Spinal cord (tissue), 10 donors: ENCODE measurements around the gene BRD1. TPM values are rescaled to one million over a fixed set of nuclear protein-coding genes. Genes with fewer than 3 reads are reported as not detected.

ENCODE experiments used
- DNase-seq, 6 donors: peaks; one replicate each; pipeline versions ENCODE4 v3.0.0 to v3.0.0-alpha.2; 2013 to 2015; ENCODE audit warnings: low spot score in 6 of 6, low read depth in 4 of 6
- H3K27ac ChIP-seq: one replicate; pipeline ENCODE4 v1.5.1; 2013; ENCODE audit warnings: low read depth, low read length, control low read depth
- H3K27me3 ChIP-seq: one replicate; pipeline ENCODE4 v1.6.1; 2013; ENCODE audit warnings: low read length; ENCODE audit not compliant: control insufficient read depth, insufficient read depth
- H3K36me3 ChIP-seq: one replicate; pipeline ENCODE4 v1.6.1; 2013; ENCODE audit warnings: low read length; ENCODE audit not compliant: control insufficient read depth, insufficient read depth
- H3K4me1 ChIP-seq: one replicate; pipeline ENCODE4 v1.6.1; 2013; ENCODE audit warnings: low read length; ENCODE audit not compliant: control insufficient read depth, insufficient read depth
- H3K4me3 ChIP-seq: one replicate; pipeline ENCODE4 v1.5.1; 2013; ENCODE audit warnings: low read depth, low read length, control low read depth
- H3K9me3 ChIP-seq: one replicate; pipeline ENCODE4 v1.6.1; 2013; ENCODE audit warnings: low read length; ENCODE audit not compliant: control insufficient read depth, insufficient read depth
- WGBS: methylation state at CpG from one replicate; pipeline ENCODE4 v1.1.5; 2013; ENCODE audit warnings: missing lambda C conversion rate; ENCODE audit not compliant: insufficient coverage; 5-methylcytosine and 5-hydroxymethylcytosine counted together
- polyA plus RNA-seq, 2 donors: library from polyadenylated mRNA; unstranded; fragments of 120-200 nt; gene quantifications; one replicate each; pipeline ENCODE4 v1.2.1, GENCODE V29; 2013; ENCODE audit not compliant: insufficient read length in 2 of 2
- total RNA-seq, 2 donors: library from RNA; depleted of rRNA in 1 of 2; stranded (reverse); fragments of 120-200 nt in 1 of 2; fragments of >200 nt in 1 of 2; gene quantifications; one replicate each; pipeline versions ENCODE4 v1.2.3 to v1.2.4, GENCODE V29; 2013 to 2014
- donor health status: healthy.

BRD1 gene
- total and polyA plus RNA-seq, 4 donors = 25.7 to 43.2 (median 32.0) TPM

DNA sequence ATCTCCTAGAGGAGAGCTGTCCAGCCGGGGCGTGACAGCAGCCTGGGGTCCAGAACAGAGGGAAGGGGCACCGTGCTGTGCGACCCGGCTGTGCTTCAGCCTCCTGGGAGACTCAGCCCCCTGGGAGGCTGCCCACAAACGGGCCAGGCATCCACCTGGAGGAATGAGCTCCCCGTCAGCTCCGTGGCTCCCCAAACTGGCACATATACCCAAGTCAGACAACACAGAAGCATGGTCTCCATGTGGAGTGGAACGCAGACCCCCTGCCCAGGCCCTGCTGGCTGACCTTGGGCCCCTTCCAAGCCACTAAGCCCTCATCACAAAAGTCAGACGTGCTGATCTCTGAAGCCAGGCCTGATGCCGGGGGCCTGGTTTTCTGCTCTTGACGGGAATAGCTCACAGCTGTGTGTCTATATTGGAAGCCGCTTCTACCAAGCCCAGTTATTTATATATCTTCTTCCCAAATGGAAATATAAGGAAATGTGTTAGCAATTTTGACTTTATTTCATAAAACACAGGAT lies 91.7 kb downstream of the BRD1 start:
- 81% methylated on average over 7 of the region's 13 CpGs for WGBS
- Histone ChIP-seq H3K4me1 (no peaks in the 10 kb centered on the region), H3K4me3 (no peak overlapping the region), H3K27me3 (peaks cover 8% of the 10 kb centered on the region), H3K27ac (no peak overlapping the region), H3K9me3 (no peaks in the 10 kb centered on the region), H3K36me3 (no peaks in the 10 kb centered on the region)
- peak in 1 of 6 donors; percentile 63 for DNase-seq

DNA sequence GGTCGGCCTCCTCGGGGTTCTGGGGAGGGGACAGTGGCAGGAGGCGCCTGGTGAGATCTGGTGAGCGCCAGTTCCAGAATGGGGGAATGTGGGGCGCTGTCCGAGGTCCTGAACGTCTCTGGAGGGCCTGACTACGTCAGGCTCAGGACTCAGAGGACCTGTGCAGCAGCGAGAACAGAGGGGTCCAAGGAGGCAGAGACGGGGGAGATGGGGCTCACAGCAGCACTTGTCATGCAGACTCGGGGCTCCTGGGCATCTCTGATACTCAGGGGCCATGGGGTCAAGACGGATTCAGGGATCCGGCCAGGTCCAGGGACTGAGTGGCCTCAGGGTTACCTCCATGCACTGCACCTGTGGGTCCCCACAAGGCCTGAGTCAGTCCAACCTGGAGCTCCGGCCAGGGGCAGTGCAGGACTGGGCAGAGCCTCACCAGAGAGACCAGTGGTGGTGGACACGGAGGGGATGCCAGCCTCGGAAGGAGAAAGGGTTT lies 92.2 kb downstream of the BRD1 start:
- peak in 1 of 6 donors; percentile 25 for DNase-seq
- WGBS = 42% methylated on average over 16 of the region's 16 CpGs
- H3K27ac ChIP-seq = no peak overlapping the region
- peaks cover 8% of the 10 kb centered on the region for H3K27me3 ChIP-seq
- no peaks in the 10 kb centered on the region for H3K36me3 ChIP-seq
- H3K4me1 ChIP-seq = no peaks in the 10 kb centered on the region
- no peak overlapping the region for H3K4me3 ChIP-seq
- no peaks in the 10 kb centered on the region for H3K9me3 ChIP-seq

DNA sequence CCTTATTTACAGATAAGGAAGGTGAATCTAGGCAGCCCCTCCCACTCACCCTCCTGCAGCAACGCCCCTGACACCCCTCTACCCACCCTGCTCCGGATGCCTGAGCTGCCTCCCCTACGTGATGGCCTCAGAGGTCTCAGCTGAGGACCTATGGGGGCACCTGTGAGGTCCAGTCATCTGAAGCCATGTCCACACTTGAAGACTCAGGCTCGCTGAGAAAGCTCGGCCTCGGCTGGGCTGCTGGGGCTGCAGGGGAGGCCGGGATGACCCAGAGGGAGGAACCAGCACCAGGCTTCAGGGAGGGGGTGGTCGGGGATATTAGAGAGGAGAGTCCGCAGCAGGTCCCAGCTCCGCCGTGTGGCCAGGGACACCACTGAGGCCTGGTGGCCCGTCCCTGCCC lies 92.8 kb downstream of the BRD1 start:
- WGBS = 75% methylated on average over 7 of the region's 12 CpGs
- no peak for DNase-seq
- Histone ChIP-seq H3K4me1 (no peaks in the 10 kb centered on the region), H3K4me3 (no peak overlapping the region), H3K27me3 (peaks cover 8% of the 10 kb centered on the region), H3K36me3 (no peaks in the 10 kb centered on the region), H3K9me3 (no peaks in the 10 kb centered on the region), H3K27ac (no peak overlapping the region)

DNA sequence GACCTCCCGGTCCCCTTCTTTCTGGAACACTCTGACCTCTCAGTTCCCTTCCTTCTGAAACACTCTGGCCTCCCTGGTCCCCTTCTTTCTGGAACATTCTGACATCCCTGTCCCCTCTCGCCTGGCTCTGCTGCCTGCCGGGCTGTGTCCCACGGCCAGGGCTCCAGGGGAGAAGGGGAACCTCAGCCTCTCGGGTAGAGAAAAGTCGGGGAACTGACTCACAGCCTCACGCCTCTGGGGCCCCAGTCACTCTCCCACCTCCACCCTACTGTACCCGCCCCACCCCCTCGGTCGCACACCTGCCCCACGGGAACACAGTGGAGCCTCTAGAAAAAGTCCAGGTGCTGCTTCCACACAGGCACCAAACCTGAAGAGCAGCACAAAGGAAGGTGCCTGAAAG lies 93.3 kb downstream of the BRD1 start:
- H3K4me1 ChIP-seq = no peaks in the 10 kb centered on the region
- peaks cover 8% of the 10 kb centered on the region for H3K27me3 ChIP-seq
- H3K9me3 ChIP-seq = no peaks in the 10 kb centered on the region
- H3K36me3 ChIP-seq = no peaks in the 10 kb centered on the region
- 81% methylated on average over 10 of the region's 11 CpGs for WGBS
- no peak overlapping the region for H3K4me3 ChIP-seq
- no peak overlapping the region for H3K27ac ChIP-seq
- no peak for DNase-seq

DNA sequence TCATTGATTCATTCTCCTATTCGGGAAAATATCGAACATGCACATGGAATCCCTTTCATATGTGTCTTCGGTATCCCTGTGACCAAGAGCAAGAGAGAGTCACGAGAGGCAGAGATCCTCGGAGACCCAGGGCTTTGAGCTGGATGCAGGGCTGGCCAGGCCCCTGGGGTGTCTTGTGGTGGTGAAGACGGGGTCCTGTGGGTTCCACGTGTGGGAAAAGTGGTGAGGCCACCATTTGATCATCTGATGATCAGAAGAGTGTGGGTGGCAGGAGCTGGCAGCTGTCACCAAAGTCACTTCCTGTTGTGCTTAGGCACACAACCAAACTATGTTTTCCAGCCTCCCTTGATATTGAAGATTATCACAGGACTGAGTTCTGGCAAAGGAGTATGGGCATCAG lies 94.0 kb downstream of the BRD1 start:
- no peak for DNase-seq
- no peak overlapping the region for H3K4me3 ChIP-seq
- WGBS = 93% methylated on average over 5 of the region's 7 CpGs
- no peaks in the 10 kb centered on the region for H3K9me3 ChIP-seq
- no peaks in the 10 kb centered on the region for H3K36me3 ChIP-seq
- H3K4me1 ChIP-seq = no peaks in the 10 kb centered on the region
- H3K27ac ChIP-seq = no peak overlapping the region
- peaks cover 8% of the 10 kb centered on the region for H3K27me3 ChIP-seq

DNA sequence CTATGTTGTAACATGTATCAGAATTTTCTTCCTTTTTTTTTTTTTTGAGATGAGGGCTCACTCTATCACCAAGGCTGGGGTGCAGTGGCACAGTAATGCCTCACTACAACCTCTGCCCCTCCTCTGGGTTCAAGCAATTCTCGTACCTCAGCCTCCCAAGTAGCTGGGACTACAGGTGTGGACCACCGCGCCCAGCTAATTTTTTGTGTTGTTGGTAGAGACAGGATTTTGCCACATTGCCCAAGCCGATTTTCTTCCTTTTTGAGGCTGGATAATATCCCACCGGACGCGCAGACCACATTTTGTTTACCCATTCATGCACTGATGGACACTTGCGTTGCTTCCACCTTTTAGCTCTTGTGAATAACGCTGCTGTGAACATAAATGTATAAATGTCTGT lies 97.0 kb downstream of the BRD1 start:
- Histone ChIP-seq H3K4me3 (no peak overlapping the region), H3K27ac (no peak overlapping the region), H3K9me3 (no peaks in the 10 kb centered on the region), H3K36me3 (no peaks in the 10 kb centered on the region), H3K4me1 (no peaks in the 10 kb centered on the region), H3K27me3 (peaks cover 25% of the 10 kb centered on the region)
- WGBS = 90% methylated on average over 5 of the region's 9 CpGs
- DNase-seq = no peak

DNA sequence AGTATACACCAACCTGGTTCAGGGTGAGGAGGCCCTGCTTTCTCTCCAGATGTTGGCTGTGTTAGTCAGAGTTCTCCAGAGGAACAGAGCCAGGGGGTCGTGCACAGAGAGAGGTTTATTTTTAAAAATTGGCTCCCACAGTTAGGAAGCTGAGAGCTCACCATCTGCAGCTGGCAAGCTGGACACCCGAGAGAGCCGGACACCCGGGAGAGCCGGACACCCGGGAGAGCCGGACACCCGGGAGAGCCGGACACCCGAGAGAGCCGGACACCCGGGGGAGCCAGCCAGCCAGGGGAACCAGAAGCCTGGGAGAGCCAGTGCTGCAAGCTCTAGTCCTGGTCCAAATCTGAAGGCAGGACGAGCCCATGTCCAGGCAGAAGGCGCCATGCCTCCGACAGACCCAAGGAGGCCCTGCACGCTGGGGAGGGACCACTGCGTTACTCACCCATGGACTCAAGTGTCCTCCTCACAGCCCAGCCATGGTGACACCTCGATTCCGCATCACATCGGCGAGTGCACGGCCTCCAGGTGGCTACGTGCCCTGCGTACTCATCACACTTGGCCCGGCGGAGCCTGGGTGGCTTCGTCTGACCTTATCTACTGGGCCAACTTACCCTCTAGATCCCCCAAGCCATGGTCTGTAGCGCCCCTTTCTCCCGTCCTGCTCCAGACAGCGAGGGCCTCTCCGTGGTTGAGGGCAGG lies 99.0 kb downstream of the BRD1 start:
- Histone ChIP-seq H3K36me3 (no peaks in the 10 kb centered on the region), H3K4me1 (peaks cover 12% of the 10 kb centered on the region), H3K9me3 (no peaks in the 10 kb centered on the region), H3K27me3 (peaks cover 32% of the 10 kb centered on the region), H3K4me3 (no peak overlapping the region), H3K27ac (no peak overlapping the region)
- DNase-seq = no peak
- WGBS = 84% methylated on average over 26 of the region's 31 CpGs

DNA sequence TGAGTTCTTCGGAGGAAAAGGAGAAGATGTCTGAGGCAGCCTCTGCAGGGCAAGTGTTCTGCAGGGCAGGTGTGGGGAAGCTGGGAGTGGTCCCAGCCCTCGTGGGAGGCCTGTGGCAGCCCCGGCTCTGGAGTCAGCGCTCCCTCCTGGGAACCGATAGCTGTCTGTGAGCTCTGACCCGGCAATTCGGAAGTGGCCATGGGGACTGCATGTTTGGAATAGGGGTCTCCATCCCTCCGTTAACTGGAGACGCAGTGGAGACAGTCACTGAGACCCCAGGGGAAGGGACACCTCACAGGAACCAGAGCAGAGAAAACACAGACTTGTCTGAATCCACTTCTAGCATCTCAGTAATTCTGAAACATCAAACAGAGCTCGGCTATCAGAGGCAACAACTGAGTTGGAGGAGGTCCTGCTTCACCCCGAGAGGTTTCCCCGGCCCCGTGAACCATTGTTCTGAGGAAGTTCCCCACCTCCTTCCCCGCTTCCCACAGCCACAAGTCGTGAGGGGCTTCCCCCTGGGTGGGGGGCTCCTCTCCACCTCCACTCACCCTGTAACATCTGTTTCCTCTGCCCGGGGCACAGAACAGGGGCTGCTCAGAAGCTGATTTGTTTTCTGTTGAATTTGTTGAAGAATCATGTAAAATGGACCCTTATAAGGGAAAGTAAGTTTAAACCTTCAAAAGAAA lies 99.6 kb downstream of the BRD1 start:
- Histone ChIP-seq H3K4me1 (peaks cover 12% of the 10 kb centered on the region), H3K27ac (no peak overlapping the region), H3K4me3 (no peak overlapping the region), H3K9me3 (no peaks in the 10 kb centered on the region), H3K27me3 (peaks cover 32% of the 10 kb centered on the region), H3K36me3 (no peaks in the 10 kb centered on the region)
- DNase-seq = no peak
- WGBS = 64% methylated on average over 11 of the region's 16 CpGs

DNA sequence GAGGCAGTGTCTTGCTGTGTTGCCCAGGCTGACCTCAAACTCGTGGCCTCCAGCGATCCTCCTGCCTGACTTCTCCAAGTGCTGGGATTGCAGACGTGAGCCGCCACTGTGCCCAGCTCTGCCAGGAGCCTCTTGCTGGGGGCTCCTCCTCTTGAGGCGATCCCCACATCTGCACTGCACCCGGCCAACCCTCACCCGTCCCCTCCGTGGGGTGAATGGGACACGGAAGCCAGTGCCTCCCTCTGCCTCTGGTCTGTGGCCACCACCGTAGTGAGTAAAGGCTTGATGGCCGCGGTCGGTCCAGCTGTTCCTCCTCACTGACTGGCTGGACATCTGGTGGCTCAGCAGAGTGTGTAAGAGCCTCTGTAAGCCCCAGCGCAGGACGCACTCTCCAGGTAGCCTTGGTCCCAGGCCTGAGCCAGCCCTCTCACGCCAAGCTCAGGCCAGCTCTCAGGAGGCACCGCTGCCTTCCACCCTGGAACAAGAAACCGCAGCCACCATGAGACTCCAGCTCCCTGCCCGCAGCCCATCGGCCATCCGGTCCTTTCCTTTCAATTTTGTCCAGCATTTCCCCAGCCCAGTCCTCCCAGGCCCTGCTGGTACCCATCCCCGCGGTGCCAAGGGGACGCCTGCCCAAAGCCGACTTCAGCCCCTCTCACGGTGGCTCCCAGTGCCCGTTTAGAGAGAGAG lies 100.3 kb downstream of the BRD1 start:
- DNase-seq = no peak
- WGBS = 90% methylated on average over 27 of the region's 27 CpGs
- Histone ChIP-seq H3K4me3 (no peak overlapping the region), H3K9me3 (no peaks in the 10 kb centered on the region), H3K27me3 (peaks cover 32% of the 10 kb centered on the region), H3K36me3 (no peaks in the 10 kb centered on the region), H3K27ac (no peak overlapping the region), H3K4me1 (peaks cover 12% of the 10 kb centered on the region)
